ENCODE measurements around the gene PALB2. TPM values are rescaled to one million over a fixed set of nuclear protein-coding genes. Genes with fewer than 3 reads are reported as not detected.

PALB2 gene
- total and polyA plus RNA-seq, 10 of the 15 experiments (the other 5 are each of a cell fraction or from before 2014, with no cell fraction given) = 9.2 to 24.6 (median 17.6) TPM

DNA sequence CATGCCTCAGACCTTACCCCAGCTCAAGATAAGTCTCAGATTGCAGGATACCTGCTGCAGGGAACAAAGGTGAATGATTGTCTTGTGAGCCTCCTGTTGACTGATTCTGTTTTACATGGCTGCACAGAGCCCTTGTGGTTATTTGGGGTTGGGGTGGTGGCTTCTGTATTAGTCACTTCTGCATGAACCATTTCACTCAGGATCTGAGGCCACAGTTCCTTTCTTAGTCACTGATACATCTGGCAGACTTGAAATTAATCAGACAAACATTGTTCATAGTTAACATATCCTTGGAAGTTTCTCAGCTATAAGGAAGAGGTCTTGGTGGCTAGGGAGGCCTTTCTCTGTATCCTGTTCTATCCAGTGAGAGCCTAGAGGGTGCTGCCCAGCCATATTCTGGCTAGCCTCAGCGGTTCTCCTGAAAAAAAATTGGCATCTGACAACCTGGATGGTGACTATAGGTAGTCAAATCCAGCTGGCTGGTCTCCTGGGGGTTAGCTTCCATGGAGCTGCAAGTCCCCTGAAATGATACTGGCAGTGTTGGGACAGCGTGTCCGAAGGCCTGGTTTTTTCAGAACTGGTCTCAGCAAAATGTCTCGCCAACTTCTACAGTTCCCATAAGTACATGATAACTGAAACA, 29.1 kb upstream of the PALB2 start (continued):
- TF ChIP-seq MEF2A (IDR thresholded peaks at IDR 0.05; ENCODE audit: insufficient read depth, low read depth, low read length) (peak; percentile 88), ZNF274 (IDR thresholded peaks at IDR 0.05; ENCODE audit: insufficient read depth, insufficient read length) (no peak), RBBP5 (conservative IDR thresholded peaks at IDR 0.05) (no peak), POLR2AphosphoS5 (IDR thresholded peaks at IDR 0.05; ENCODE audit: low read length) (no peak), GABPA (IDR thresholded peaks at IDR 0.05; ENCODE audit: low read depth) (peak; percentile 78), EZH2 (IDR thresholded peaks at IDR 0.05; ENCODE audit: borderline replicate concordance, control insufficient read depth, low read depth, low read length) (0 out of 2 replicates have a peak, but pooled peaks have one; percentile 94), TARDBP (IDR thresholded peaks at IDR 0.05; ENCODE audit: borderline replicate concordance) (no peak), EP300 (IDR thresholded peaks at IDR 0.05; ENCODE audit: borderline replicate concordance in 1 of 2, control insufficient read depth in 1 of 2, low read depth in 2 of 2, low read length in 2 of 2) (peak; percentile 96 to 98), NBN (IDR thresholded peaks at IDR 0.05) (peak; percentile 59; the same call in 1 of the 2 replicates), NR2C1 (IDR thresholded peaks at IDR 0.05) (no peak), ZSCAN29 (IDR thresholded peaks at IDR 0.05) (no peak), NFIC (IDR thresholded peaks at IDR 0.05; ENCODE audit: low read depth, low read length) (peak; percentile 100), SMC3 (IDR thresholded peaks at IDR 0.05; ENCODE audit: borderline replicate concordance, low read length) (no peak), MXI1 (IDR thresholded peaks at IDR 0.05; ENCODE audit: low read depth, low read length) (0 out of 2 replicates have a peak, but pooled peaks have one; percentile 44), CEBPB (IDR thresholded peaks at IDR 0.05; ENCODE audit: borderline replicate concordance in 1 of 2, low read depth in 2 of 2, low read length in 2 of 2) (peak in 1 of 2 experiments; percentile 100; a peak in 2 of 4 replicates), POLR2A (IDR thresholded peaks at IDR 0.05; ENCODE audit: low read depth, low read length) (peak; percentile 37; the same call in 1 of the 2 replicates), BACH1 (IDR thresholded peaks at IDR 0.05; ENCODE audit: borderline replicate concordance) (peak; percentile 94), ZNF24 (IDR thresholded peaks at IDR 0.05) (0 out of 2 replicates have a peak, but pooled peaks have one; percentile 28), RFX5 (IDR thresholded peaks at IDR 0.05; ENCODE audit: low read depth, low read length) (no peak), ZNF207 (IDR thresholded peaks at IDR 0.05; ENCODE audit: borderline replicate concordance) (no peak)
- TF ChIP-seq, protein P1, sequence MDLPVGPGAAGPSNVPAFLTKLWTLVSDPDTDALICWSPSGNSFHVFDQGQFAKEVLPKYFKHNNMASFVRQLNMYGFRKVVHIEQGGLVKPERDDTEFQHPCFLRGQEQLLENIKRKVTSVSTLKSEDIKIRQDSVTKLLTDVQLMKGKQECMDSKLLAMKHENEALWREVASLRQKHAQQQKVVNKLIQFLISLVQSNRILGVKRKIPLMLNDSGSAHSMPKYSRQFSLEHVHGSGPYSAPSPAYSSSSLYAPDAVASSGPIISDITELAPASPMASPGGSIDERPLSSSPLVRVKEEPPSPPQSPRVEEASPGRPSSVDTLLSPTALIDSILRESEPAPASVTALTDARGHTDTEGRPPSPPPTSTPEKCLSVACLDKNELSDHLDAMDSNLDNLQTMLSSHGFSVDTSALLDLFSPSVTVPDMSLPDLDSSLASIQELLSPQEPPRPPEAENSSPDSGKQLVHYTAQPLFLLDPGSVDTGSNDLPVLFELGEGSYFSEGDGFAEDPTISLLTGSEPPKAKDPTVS (IDR thresholded peaks at IDR 0.05; ENCODE audit: low read depth, low read length) = no peak
- TF ChIP-seq, protein P2, sequence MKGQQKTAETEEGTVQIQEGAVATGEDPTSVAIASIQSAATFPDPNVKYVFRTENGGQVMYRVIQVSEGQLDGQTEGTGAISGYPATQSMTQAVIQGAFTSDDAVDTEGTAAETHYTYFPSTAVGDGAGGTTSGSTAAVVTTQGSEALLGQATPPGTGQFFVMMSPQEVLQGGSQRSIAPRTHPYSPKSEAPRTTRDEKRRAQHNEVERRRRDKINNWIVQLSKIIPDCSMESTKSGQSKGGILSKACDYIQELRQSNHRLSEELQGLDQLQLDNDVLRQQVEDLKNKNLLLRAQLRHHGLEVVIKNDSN (IDR thresholded peaks at IDR 0.05; ENCODE audit: borderline replicate concordance, extremely low read length, insufficient read depth, low read depth, low read length) = no peak
- TF ChIP-seq, protein P3, sequence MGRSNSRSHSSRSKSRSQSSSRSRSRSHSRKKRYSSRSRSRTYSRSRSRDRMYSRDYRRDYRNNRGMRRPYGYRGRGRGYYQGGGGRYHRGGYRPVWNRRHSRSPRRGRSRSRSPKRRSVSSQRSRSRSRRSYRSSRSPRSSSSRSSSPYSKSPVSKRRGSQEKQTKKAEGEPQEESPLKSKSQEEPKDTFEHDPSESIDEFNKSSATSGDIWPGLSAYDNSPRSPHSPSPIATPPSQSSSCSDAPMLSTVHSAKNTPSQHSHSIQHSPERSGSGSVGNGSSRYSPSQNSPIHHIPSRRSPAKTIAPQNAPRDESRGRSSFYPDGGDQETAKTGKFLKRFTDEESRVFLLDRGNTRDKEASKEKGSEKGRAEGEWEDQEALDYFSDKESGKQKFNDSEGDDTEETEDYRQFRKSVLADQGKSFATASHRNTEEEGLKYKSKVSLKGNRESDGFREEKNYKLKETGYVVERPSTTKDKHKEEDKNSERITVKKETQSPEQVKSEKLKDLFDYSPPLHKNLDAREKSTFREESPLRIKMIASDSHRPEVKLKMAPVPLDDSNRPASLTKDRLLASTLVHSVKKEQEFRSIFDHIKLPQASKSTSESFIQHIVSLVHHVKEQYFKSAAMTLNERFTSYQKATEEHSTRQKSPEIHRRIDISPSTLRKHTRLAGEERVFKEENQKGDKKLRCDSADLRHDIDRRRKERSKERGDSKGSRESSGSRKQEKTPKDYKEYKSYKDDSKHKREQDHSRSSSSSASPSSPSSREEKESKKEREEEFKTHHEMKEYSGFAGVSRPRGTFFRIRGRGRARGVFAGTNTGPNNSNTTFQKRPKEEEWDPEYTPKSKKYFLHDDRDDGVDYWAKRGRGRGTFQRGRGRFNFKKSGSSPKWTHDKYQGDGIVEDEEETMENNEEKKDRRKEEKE (IDR thresholded peaks at IDR 0.05) = no peak
- TF ChIP-seq, protein P4, sequence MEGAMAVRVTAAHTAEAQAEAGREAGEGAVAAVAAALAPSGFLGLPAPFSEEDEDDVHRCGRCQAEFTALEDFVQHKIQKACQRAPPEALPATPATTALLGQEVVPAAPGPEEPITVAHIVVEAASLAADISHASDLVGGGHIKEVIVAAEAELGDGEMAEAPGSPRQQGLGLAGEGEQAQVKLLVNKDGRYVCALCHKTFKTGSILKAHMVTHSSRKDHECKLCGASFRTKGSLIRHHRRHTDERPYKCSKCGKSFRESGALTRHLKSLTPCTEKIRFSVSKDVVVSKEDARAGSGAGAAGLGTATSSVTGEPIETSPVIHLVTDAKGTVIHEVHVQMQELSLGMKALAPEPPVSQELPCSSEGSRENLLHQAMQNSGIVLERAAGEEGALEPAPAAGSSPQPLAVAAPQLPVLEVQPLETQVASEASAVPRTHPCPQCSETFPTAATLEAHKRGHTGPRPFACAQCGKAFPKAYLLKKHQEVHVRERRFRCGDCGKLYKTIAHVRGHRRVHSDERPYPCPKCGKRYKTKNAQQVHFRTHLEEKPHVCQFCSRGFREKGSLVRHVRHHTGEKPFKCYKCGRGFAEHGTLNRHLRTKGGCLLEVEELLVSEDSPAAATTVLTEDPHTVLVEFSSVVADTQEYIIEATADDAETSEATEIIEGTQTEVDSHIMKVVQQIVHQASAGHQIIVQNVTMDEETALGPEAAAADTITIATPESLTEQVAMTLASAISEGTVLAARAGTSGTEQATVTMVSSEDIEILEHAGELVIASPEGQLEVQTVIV (IDR thresholded peaks at IDR 0.05; ENCODE audit: borderline replicate concordance, partially characterized antibody) = no peak
